Activated CD4-positive, alpha-beta T cell treated with anti-CD3 and anti-CD28 coated beads, Interleukin-2, amount 10 ng/mL, durations not matched to agents 7 days and 5 days (primary cell): ENCODE data around the gene PKDCC. TPM values are rescaled to one million over a fixed set of nuclear protein-coding genes. Genes with fewer than 3 reads are reported as not detected.

Source experiments
- CTCF ChIA-PET: fragments of 350-600 bp; sonication (Branson Sonifier 250); formaldehyde crosslinking; loops from one replicate; lab custom pipeline; 2021; ENCODE audit warnings: antibody characterized with exemption; lab: Charles Lee
- POLR2A ChIA-PET: fragments of 350-600 bp; sonication (Branson Sonifier 250); formaldehyde crosslinking; loops from one replicate; lab custom pipeline; 2021; ENCODE audit warnings: antibody characterized with exemption; lab: Charles Lee
- DNase-seq: peaks from one replicate; pipeline ENCODE4 v3.0.0-alpha.2; 2020
- H3K27ac Mint-ChIP-seq: one replicate; pipeline ENCODE4 v1.8.0; 2021; ENCODE audit warnings: mild to moderate bottlenecking, moderate library complexity, mixed read lengths
- H3K27me3 Mint-ChIP-seq: one replicate; pipeline ENCODE4 v1.8.0; 2021; ENCODE audit warnings: mixed read lengths
- H3K36me3 Mint-ChIP-seq: one replicate; pipeline ENCODE4 v1.8.0; 2021; ENCODE audit warnings: low read depth, mixed read lengths
- H3K4me1 Mint-ChIP-seq: one replicate; pipeline ENCODE4 v1.8.0; 2021; ENCODE audit warnings: mixed read lengths
- H3K4me3 Mint-ChIP-seq: one replicate; pipeline ENCODE4 v1.8.0; 2021; ENCODE audit warnings: mild to moderate bottlenecking, moderate library complexity, mixed read lengths
- H3K9me3 Mint-ChIP-seq: one replicate; pipeline ENCODE4 v1.8.0; 2021; ENCODE audit warnings: mixed read lengths
- total RNA-seq, 2 experiments: library from RNA; stranded (reverse); gene quantifications; one replicate each; pipeline ENCODE4 v1.2.3, GENCODE V29; 2021

PKDCC gene
- total RNA-seq, 2 experiments from 2014 or later = not detected

DNA sequence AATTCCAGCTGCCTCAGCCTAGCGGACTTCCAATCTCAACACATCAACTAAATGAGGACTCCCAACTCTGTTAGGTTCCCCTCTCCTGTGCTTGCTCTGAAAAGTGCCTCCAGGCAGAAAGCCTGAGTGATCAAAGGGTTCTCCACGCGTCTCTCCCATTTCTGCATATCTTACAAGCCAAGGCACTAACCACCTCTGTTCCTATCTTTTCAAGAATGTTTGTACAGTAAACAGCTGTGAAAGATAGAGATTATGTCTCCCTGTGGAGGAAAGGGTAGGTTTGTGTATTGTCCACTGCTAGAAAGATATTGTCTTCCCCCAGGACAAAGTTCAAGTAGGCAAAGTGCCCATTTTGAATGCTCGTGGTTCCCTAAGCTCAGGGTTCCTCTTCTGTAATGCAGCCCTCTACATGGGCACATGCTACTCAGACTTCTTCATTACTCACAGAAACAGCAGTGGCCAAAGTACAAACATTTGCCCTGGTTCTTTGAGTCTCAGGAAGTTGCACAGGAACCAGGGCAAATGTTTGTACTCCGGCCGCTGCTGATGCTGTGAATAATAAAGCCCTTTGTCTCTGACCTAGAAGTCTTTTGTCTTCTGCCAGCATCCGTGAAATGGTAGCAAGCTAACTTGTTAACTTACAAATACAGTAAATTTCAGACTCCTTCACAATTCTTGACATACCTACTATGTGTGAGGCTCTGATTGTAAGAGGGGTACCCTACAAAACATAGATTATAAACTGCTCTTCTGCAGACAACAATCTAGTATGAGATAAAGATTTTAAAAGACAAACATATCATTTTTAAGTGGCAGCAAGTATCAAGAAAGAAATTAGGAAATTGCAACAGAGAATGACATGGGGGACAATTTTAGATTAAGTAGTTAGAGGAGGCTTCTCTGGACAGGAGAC lies 44.5 kb downstream of the PKDCC start:
- ChIA-PET POLR2A (no interaction called here), CTCF (interaction anchor here (0.8 to 3.5 kb wide), 2 partner anchors 98 to 223 kb away, joined by 5 to 16 read pairs; no protein-coding TSS in a partner anchor)
- no peak overlapping the region for H3K4me3 Mint-ChIP-seq
- no peaks in the 10 kb centered on the region for H3K9me3 Mint-ChIP-seq
- H3K4me1 Mint-ChIP-seq = peaks cover 19% of the 10 kb centered on the region
- H3K27me3 Mint-ChIP-seq = peaks cover 34% of the 10 kb centered on the region
- no peak for DNase-seq
- no peaks in the 10 kb centered on the region for H3K36me3 Mint-ChIP-seq
- H3K27ac Mint-ChIP-seq = no peak overlapping the region

DNA sequence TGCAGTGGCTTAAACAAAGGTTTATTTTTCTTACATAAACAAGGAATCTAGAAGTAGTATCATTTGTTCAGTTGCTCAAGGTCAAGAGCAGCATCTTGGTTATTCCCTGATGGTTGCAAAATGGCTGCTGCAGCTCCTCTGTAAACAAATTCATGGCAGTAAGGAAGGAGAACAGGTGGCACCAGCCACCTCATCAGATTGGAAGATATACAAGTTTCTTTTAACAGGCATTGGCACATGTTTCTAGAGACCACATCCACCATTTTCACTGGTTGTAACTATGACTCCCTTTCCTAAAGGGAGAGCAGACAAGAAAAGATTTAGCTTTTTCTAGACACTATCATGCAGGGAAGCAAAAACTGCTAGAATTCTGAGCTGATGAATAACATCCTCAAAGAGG lies 46.3 kb downstream of the PKDCC start:
- H3K27ac Mint-ChIP-seq = no peak overlapping the region
- no peaks in the 10 kb centered on the region for H3K36me3 Mint-ChIP-seq
- H3K4me3 Mint-ChIP-seq = no peak overlapping the region
- peaks cover 36% of the 10 kb centered on the region for H3K4me1 Mint-ChIP-seq
- H3K9me3 Mint-ChIP-seq = no peaks in the 10 kb centered on the region
- H3K27me3 Mint-ChIP-seq = peaks cover 34% of the 10 kb centered on the region
- POLR2A ChIA-PET = interaction anchor here (0.5 kb wide), 1 partner anchor 237 kb away, joined by 3 read pairs; no protein-coding TSS in a partner anchor
- CTCF ChIA-PET = interaction anchor here (1.4 kb wide), 1 partner anchor 11 kb away, joined by 4 read pairs; no protein-coding TSS in a partner anchor
- no peak for DNase-seq

DNA sequence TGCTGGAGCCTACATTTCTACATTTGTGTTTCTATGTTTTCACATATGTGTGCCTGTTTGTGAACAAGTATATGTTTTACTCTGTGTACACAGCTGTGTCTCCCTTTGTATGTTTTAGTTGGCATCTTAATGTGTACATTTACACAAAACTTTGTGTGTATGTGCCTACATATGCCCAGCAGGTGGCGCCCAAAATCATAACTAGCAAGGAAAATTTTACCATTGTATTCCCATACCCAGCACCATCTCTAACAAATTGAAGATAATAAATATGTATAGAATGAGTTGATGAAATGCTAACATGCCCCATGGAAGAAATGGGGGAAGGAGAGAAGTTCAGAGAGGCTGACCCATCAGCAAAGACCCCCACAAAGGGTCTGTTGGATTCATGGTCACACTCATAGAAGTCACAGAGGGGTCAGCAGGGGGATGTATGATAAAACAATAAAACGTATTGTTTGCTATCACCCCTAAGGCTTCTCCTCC lies 48.1 kb downstream of the PKDCC start:
- POLR2A ChIA-PET = no interaction called here
- peak; percentile 82 for DNase-seq
- CTCF ChIA-PET = interaction anchor here (0.5 to 2.3 kb wide), 11 partner anchors 9 to 233 kb away, joined by 3 to 8 read pairs (median 3); no protein-coding TSS in a partner anchor
- H3K27me3 Mint-ChIP-seq = peaks cover 25% of the 10 kb centered on the region
- peaks cover 49% of the 10 kb centered on the region for H3K4me1 Mint-ChIP-seq
- H3K9me3 Mint-ChIP-seq = peaks cover 10% of the 10 kb centered on the region
- peaks cover 15% of the 10 kb centered on the region for H3K36me3 Mint-ChIP-seq
- no peak overlapping the region for H3K4me3 Mint-ChIP-seq
- H3K27ac Mint-ChIP-seq = no peak overlapping the region

DNA sequence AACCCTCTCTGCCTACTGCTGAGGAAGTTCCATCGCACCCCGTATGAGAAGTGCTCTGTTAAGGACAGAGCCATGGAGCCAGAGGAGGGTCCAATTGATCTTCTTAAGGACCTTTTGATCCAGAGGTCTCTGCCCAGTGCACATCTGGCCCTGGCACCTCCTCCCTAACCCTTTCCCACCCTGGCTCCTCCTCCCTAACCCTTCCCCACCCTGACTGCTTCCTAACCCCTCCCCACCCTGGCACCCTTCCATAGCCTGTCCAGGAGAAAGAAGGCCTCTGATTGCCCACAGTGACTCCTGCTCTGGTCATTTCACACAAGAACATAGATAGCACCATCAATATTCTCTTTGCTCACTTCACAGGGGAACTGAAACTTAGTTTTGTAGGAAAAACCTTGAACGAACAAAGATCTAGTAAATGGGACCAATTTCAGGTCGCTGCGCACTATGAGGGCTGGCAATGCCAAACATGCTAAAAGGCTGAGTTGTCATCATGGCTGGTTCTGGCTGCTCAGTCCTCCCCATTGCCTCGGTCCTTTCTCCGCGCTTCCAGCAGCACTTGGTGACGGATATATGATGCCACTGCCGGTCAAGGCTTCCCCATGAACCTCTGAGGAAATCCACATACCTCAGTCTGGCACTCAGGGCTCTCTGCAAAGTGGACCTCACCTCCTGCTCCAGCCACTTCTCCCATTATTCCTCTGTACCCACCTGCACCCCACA lies 49.2 kb downstream of the PKDCC start:
- Mint-ChIP-seq H3K27ac (peak overlapping the region; percentile 33), H3K36me3 (peaks cover 15% of the 10 kb centered on the region), H3K9me3 (peaks cover 10% of the 10 kb centered on the region), H3K4me1 (peaks cover 54% of the 10 kb centered on the region), H3K27me3 (peaks cover 17% of the 10 kb centered on the region), H3K4me3 (no peak overlapping the region)
- no peak for DNase-seq
- ChIA-PET POLR2A (interaction anchor here (0.7 kb wide), 1 partner anchor 36 kb away, joined by 3 read pairs; no protein-coding TSS in a partner anchor), CTCF (interaction anchor here (0.5 to 2.3 kb wide), 10 partner anchors 9 to 232 kb away, joined by 3 to 8 read pairs (median 4); no protein-coding TSS in a partner anchor)

DNA sequence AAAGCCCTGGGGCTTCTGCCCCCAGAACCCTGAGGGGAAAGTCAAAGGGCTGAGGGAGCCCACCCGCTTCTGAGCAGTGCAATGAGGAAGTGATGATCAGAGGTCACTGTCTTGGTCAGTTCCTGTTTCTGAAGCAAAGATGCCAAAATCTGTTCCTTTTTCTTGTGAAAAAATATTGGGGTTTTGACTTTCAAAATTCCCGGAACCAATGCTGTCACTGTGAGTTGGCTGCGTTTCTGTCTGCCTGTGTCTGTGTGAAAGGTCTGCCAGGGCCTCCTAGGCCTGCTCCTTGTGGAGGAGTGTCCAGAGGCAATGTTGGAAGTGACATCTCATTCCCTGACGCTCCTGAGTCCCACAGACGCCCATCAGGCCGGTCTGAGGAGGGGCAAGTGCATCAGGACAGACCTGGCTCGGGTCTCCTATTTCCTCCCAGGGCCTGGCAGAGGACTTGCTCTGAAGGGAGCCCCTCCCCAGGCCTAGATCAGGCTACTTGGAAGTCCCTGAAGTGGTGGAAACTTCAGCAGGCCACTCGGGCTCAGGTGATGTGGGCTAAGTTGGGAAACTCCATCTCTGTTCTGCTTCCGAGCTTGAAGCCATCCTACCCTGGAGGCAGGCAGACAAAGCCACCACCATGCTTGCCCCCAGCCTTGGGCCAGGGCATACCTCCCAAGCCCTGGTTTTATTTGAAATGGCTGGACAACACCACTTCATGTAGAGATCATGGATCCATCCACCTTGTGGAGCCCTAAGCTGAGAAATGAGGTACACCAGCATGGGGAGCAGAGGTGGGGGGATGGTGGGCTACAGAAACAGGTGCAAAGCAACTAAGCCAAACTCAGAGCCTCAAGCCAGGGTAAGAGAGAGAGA lies 51.0 kb downstream of the PKDCC start:
- Mint-ChIP-seq H3K4me3 (no peak overlapping the region), H3K27me3 (peaks cover 7% of the 10 kb centered on the region), H3K9me3 (peaks cover 10% of the 10 kb centered on the region), H3K36me3 (peaks cover 15% of the 10 kb centered on the region), H3K27ac (peak overlapping the region; percentile 79), H3K4me1 (peaks cover 56% of the 10 kb centered on the region)
- CTCF ChIA-PET = interaction anchor here (0.6 to 1.3 kb wide), 5 partner anchors 9 to 97 kb away, joined by 3 to 4 read pairs (median 3); no protein-coding TSS in a partner anchor
- POLR2A ChIA-PET = no interaction called here
- DNase-seq = no peak

GRCh38 chr2:42099438-42100173 lies 51.8 kb downstream of the PKDCC start:
- Mint-ChIP-seq H3K4me3 (peak overlapping the region; percentile 25), H3K27me3 (peaks cover 2% of the 10 kb centered on the region), H3K4me1 (peaks cover 56% of the 10 kb centered on the region), H3K27ac (peak overlapping the region; percentile 79), H3K36me3 (peaks cover 15% of the 10 kb centered on the region), H3K9me3 (peaks cover 10% of the 10 kb centered on the region)
- POLR2A ChIA-PET = interaction anchor here (0.6 kb wide), 1 partner anchor 14 kb away, joined by 5 read pairs; no protein-coding TSS in a partner anchor
- CTCF ChIA-PET = interaction anchor here (0.9 to 1.0 kb wide), 4 partner anchors 12 to 86 kb away, joined by 3 to 4 read pairs (median 3); no protein-coding TSS in a partner anchor
- DNase-seq = peak; percentile 17

DNA sequence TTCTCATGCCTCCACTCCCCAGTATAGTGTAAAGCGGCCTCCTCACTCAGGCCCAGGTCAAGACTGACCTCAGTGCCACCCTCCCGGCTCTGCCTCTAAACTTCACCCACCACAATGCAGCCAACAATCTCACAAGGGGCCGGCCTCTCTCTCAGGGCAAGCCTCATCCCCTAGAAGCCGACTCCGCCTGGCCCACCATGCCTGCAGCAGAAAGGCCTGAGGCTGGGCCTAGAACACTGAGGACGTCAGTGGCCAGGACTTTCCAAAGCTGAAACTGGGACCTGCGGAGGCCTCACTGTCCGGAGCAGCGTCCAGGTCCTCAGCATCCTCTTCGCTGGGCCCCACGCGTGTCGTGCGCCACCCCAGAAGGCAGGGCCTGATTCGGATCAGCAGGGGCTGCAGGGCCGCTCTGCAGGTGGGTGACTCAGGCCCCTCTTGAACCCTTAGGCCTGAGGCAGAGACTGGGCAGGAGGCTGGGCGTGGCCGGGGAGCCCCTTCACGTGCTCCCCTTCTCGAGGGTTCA lies 52.9 kb downstream of the PKDCC start:
- peak overlapping the region; percentile 11 for H3K4me3 Mint-ChIP-seq

GRCh38 chr2:42101206-42102023 lies 53.6 kb downstream of the PKDCC start:
- peak; percentile 52 for DNase-seq
- Mint-ChIP-seq H3K4me1 (peaks cover 52% of the 10 kb centered on the region), H3K9me3 (peaks cover 10% of the 10 kb centered on the region), H3K4me3 (peak overlapping the region; percentile 67), H3K36me3 (peaks cover 15% of the 10 kb centered on the region), H3K27ac (no peak overlapping the region), H3K27me3 (no peaks in the 10 kb centered on the region)
- ChIA-PET CTCF (no interaction called here), POLR2A (no interaction called here)

More for the DNA sequence above, 52.9 kb downstream of the PKDCC start:
- Mint-ChIP-seq H3K4me1 (peaks cover 56% of the 10 kb centered on the region), H3K27me3 (no peaks in the 10 kb centered on the region), H3K9me3 (peaks cover 10% of the 10 kb centered on the region), H3K27ac (peak overlapping the region; percentile 79), H3K36me3 (peaks cover 15% of the 10 kb centered on the region)
- CTCF ChIA-PET = no interaction called here
- POLR2A ChIA-PET = interaction anchor here (0.6 kb wide), 1 partner anchor 13 kb away, joined by 5 read pairs; no protein-coding TSS in a partner anchor
- DNase-seq = no peak

GRCh38 chr2:42102024-42102590 lies 54.3 kb downstream of the PKDCC start:
- peak; percentile 91 for DNase-seq
- Mint-ChIP-seq H3K9me3 (peaks cover 10% of the 10 kb centered on the region), H3K27ac (no peak overlapping the region), H3K4me1 (peaks cover 48% of the 10 kb centered on the region), H3K27me3 (no peaks in the 10 kb centered on the region), H3K36me3 (peaks cover 15% of the 10 kb centered on the region), H3K4me3 (peak overlapping the region; percentile 67)
- POLR2A ChIA-PET = no interaction called here
- CTCF ChIA-PET = no interaction called here
